Endothelial cell of umbilical vein (primary cell): ENCODE data around the gene SH3GL1. TPM values are rescaled to one million over a fixed set of nuclear protein-coding genes. Genes with fewer than 3 reads are reported as not detected.

ENCODE experiments used
- BruUV-seq: library from RNA; stranded (reverse); fragments of 400-500 nt; replicated peaks from 2 replicates; lab custom pipeline; 2021; lab: Mats Ljungman, UMichigan
- CTCF ChIA-PET: fragments of 300-600, 350-600 bp; sonication (Branson Sonifier 250); formaldehyde crosslinking; loops from one replicate; lab custom pipeline; 2021; ENCODE audit warnings: antibody characterized with exemption, inconsistent platforms; lab: Charles Lee
- POLR2A ChIA-PET: fragments of 300-600, 350-600 bp; sonication (Branson Sonifier 250); formaldehyde crosslinking; loops from one replicate; lab custom pipeline; 2021; ENCODE audit warnings: antibody characterized with exemption, inconsistent platforms; lab: Charles Lee
- DNase-seq: peaks from one replicate; pipeline ENCODE4 v3.0.0-alpha.2; 2011; ENCODE audit warnings: low read depth, low spot score
- FAIRE-seq: peaks from 2 replicates; lab custom pipeline; 2011; peaks lifted over from hg19 to GRCh38; lab: Jason Lieb, UNC
- H2AFZ ChIP-seq: 2 replicates; pipeline ENCODE4 v1.6.0; 2012; ENCODE audit warnings: low read depth, low read length, control low read depth, inconsistent platforms
- H3K27ac ChIP-seq: 2 replicates; pipeline ENCODE4 v1.5.1; 2011; ENCODE audit warnings: low read depth, mild to moderate bottlenecking, control low read depth, low read length, moderate library complexity; ENCODE audit not compliant: insufficient read depth
- H3K27me3 ChIP-seq, 2 experiments: 2 replicates each; pipeline versions ENCODE4 v1.6.0 to v1.6.1; 2011; ENCODE audit warnings: low read length in 2 of 2, mixed read lengths in 1 of 2; ENCODE audit not compliant: control insufficient read depth in 2 of 2, insufficient read depth in 2 of 2
- H3K36me3 ChIP-seq, 2 experiments: 2 replicates in 1 of 2; 3 replicates in 1 of 2; pipeline ENCODE4 v1.5.1; 2011; ENCODE audit warnings: low read length in 2 of 2, mild to moderate bottlenecking in 1 of 2, moderate library complexity in 1 of 2; ENCODE audit not compliant: control insufficient read depth in 2 of 2, insufficient read depth in 2 of 2; ENCODE audit errors: extremely low read depth in 1 of 2
- H3K4me1 ChIP-seq: 3 replicates; pipeline ENCODE4 v1.5.1; 2011; ENCODE audit warnings: mild to moderate bottlenecking, low read length; ENCODE audit not compliant: control insufficient read depth, insufficient read depth; ENCODE audit errors: extremely low read depth
- H3K4me2 ChIP-seq: 2 replicates; pipeline ENCODE4 v1.6.1; 2011; ENCODE audit warnings: low read length, control low read depth, mixed read lengths; ENCODE audit not compliant: insufficient read depth
- H3K4me3 ChIP-seq, 3 experiments: fragments of 200-600 bp in 1 of 3; sonication (generic), shearing (Covaris generic) in 1 of 3; replicated peaks in 1 of 3; 2 replicates each; pipeline ENCODE4 v1.5.1; 2011 to 2016; ENCODE audit warnings: control low read depth in 3 of 3, low read length in 3 of 3, mild to moderate bottlenecking in 2 of 3, inconsistent platforms in 1 of 3, low read depth in 1 of 3, moderate library complexity in 1 of 3; ENCODE audit not compliant: insufficient read depth in 1 of 3
- H3K79me2 ChIP-seq: 2 replicates; pipeline ENCODE4 v1.6.0; 2012; ENCODE audit warnings: low read length, inconsistent platforms; ENCODE audit not compliant: control insufficient read depth, insufficient read depth
- H3K9ac ChIP-seq: replicated peaks from 2 replicates; pipeline ENCODE3; 2011; ENCODE audit warnings: low read length, control low read depth; ENCODE audit not compliant: insufficient read depth; ENCODE audit errors: extremely low read depth
- H3K9me1 ChIP-seq: replicated peaks from 3 replicates; pipeline ENCODE4 v1.6.0; 2011; ENCODE audit warnings: mild to moderate bottlenecking, low read length; ENCODE audit not compliant: control insufficient read depth, insufficient read depth; ENCODE audit errors: extremely low read depth
- H3K9me3 ChIP-seq: replicated peaks from 2 replicates; pipeline ENCODE4 v1.5.1; 2012; ENCODE audit warnings: low read length, inconsistent platforms; ENCODE audit not compliant: control insufficient read depth, insufficient read depth
- H4K20me1 ChIP-seq: replicated peaks from 2 replicates; pipeline ENCODE3; 2011; ENCODE audit warnings: mild to moderate bottlenecking, low read length; ENCODE audit not compliant: control insufficient read depth, insufficient read depth; ENCODE audit errors: extremely low read depth
- CTCF ChIP-seq, 2 donors: IDR thresholded peaks; 1 replicate in 1 of 2; 2 replicates in 1 of 2; pipeline ENCODE4 v1.5.1; 2011; ENCODE audit warnings: low read length in 2 of 2, mild to moderate bottlenecking in 2 of 2, moderate library complexity in 2 of 2, control low read depth in 1 of 2, inconsistent platforms in 1 of 2, low read depth in 1 of 2; ENCODE audit not compliant: insufficient read depth in 1 of 2; ENCODE audit errors: extremely low read depth in 1 of 2
- EZH2 ChIP-seq: IDR thresholded peaks from 2 replicates; pipeline ENCODE4 v1.6.1; 2012; ENCODE audit warnings: borderline replicate concordance, low read depth, mild to moderate bottlenecking, moderate library complexity, low read length, inconsistent platforms; ENCODE audit not compliant: severe bottlenecking
- FOS ChIP-seq: IDR thresholded peaks from 2 replicates; pipeline ENCODE4 v1.6.1; 2011; ENCODE audit warnings: mild to moderate bottlenecking, low read length, moderate library complexity, borderline replicate concordance; ENCODE audit not compliant: insufficient read depth
- GATA2 ChIP-seq: IDR thresholded peaks from 2 replicates; pipeline ENCODE4 v1.7.0; 2011; ENCODE audit warnings: low read depth, mild to moderate bottlenecking, moderate library complexity, mixed read lengths, low read length; ENCODE audit not compliant: insufficient read length, insufficient read depth
- JUN ChIP-seq: IDR thresholded peaks from 2 replicates; pipeline ENCODE4 v1.6.1; 2011; ENCODE audit warnings: borderline replicate concordance, low read depth; ENCODE audit not compliant: insufficient read length, insufficient read depth
- MYC ChIP-seq: IDR thresholded peaks from one replicate; pipeline ENCODE4 v1.6.1; 2011; ENCODE audit warnings: mild to moderate bottlenecking, low read depth, low read length
- POLR2A ChIP-seq: IDR thresholded peaks from 2 replicates; pipeline ENCODE4 v1.6.1; 2012; ENCODE audit warnings: low read depth, mild to moderate bottlenecking, control low read depth, low read length
- POLR2AphosphoS5 ChIP-seq: IDR thresholded peaks from 2 replicates; pipeline ENCODE4 v1.6.1; 2012; ENCODE audit warnings: low read depth, mild to moderate bottlenecking, control low read depth, low read length, moderate library complexity; ENCODE audit not compliant: insufficient read depth
- dilution Hi-C: fragments of 300-500 bp; cut with MboI; formaldehyde crosslinking; loops from one replicate; pipeline ENCODE4 v1.15.0; 2019; ENCODE audit warnings: low sequenced_read_pairs; ENCODE audit not compliant: extremely low pct_ligation_motif_present
- intact Hi-C: fragments of 100-400 bp; cut with micrococcal nuclease; formaldehyde crosslinking; loops from one replicate; pipeline ENCODE4 v1.10.0; 2022
- polyA plus RNA-seq, 4 experiments: library from polyadenylated mRNA; depleted of rRNA in 3 of 4; stranded (reverse) in 3 of 4; unstranded in 1 of 4; fragments of >200 nt; gene quantifications; 2 replicates each; pipeline versions ENCODE4 v1.2.1 to v1.2.3, GENCODE V29; 2011 to 2012; ENCODE audit warnings: missing spikeins in 1 of 4
- total RNA-seq: library from RNA; stranded (reverse); gene quantifications from 2 replicates; pipeline ENCODE4 v1.2.3, GENCODE V29; 2021
- TF ChIP-seq, protein P1 (sequence below): IDR thresholded peaks from 2 replicates; pipeline ENCODE4 v1.6.1; 2011; ENCODE audit not compliant: insufficient read depth, insufficient read length

Gene SH3GL1
- total and polyA plus RNA-seq, 2 donors (not counting 3 experiments of a cell fraction or from before 2014, with no cell fraction given), result 143 to 145 TPM

- peaks cover 5 to 15% of the 10 kb centered on the region in 2 experiments for H3K36me3 ChIP-seq
- ChIA-PET POLR2A (no interaction called here), CTCF (no interaction called here)
- no peaks in the 10 kb centered on the region for H3K9me1 ChIP-seq
- DNase-seq (no peak), FAIRE-seq (no peak)
- no peak overlapping the region for H3K4me3 ChIP-seq
- no peak overlapping the region for H3K4me2 ChIP-seq
- no peaks in the 10 kb centered on the region for H3K9me3 ChIP-seq
- H2AFZ ChIP-seq, result no peak overlapping the region
- no TSS peak for BruUV-seq
- intact Hi-C loops (no loop called here), dilution Hi-C loops (no loop called here)
- TF ChIP-seq MYC (no peak), CTCF (IDR thresholded peaks at IDR 0.05; ENCODE audit: extremely low read depth in 1 of 2, insufficient read depth in 1 of 2, low read depth in 1 of 2, low read length in 2 of 2) (no peak), GATA2 (no peak), POLR2AphosphoS5 (no peak), POLR2A (no peak), JUN (no peak), FOS (no peak), EZH2 (no peak)
- TF ChIP-seq, protein P1, sequence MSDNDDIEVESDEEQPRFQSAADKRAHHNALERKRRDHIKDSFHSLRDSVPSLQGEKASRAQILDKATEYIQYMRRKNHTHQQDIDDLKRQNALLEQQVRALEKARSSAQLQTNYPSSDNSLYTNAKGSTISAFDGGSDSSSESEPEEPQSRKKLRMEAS, result no peak
- H3K79me2 ChIP-seq, result no peaks in the 10 kb centered on the region
- H3K27ac ChIP-seq, result no peak overlapping the region
- H3K9ac ChIP-seq, result no peak overlapping the region
- no peaks in the 10 kb centered on the region for H3K27me3 ChIP-seq
- no peaks in the 10 kb centered on the region for H3K4me1 ChIP-seq
- no peaks in the 10 kb centered on the region for H4K20me1 ChIP-seq
Measured at GRCh38 chr19:4434391-4434790, 34.0 kb upstream of the SH3GL1 start.
